Subcutaneous abdominal adipose tissue (tissue), 5 donors: ENCODE data around the gene STEAP1B.
"Not testable (repeated sequence)": the region's sequence is repeated elsewhere in the genome, so short reads cannot be mapped to it uniquely, and the experiment has no call there.

ENCODE experiments used
- H3K27ac ChIP-seq: one replicate; pipeline ENCODE4 v1.7.0; 2013; ENCODE audit warnings: low read depth, mild to moderate bottlenecking, inconsistent platforms, low read length, moderate library complexity
- H3K27me3 ChIP-seq, 5 donors: one replicate each; pipeline ENCODE4 v1.7.0; 2013; ENCODE audit warnings: low read length in 5 of 5, inconsistent platforms in 1 of 5; ENCODE audit not compliant: control insufficient read depth in 5 of 5, insufficient read depth in 4 of 5
- H3K36me3 ChIP-seq, 5 donors: one replicate each; pipeline ENCODE4 v1.7.0; 2013; ENCODE audit warnings: low read length in 5 of 5; ENCODE audit not compliant: control insufficient read depth in 5 of 5, insufficient read depth in 5 of 5
- H3K4me1 ChIP-seq, 5 donors: one replicate each; pipeline ENCODE4 v1.7.0; 2013; ENCODE audit warnings: low read length in 5 of 5, mild to moderate bottlenecking in 3 of 5, moderate library complexity in 1 of 5; ENCODE audit not compliant: control insufficient read depth in 5 of 5, insufficient read depth in 5 of 5
- H3K4me3 ChIP-seq, 5 donors: one replicate each; pipeline ENCODE4 v1.7.0; 2013; ENCODE audit warnings: low read length in 5 of 5, low read depth in 1 of 5
- H3K9ac ChIP-seq, 5 donors: one replicate each; pipeline ENCODE4 v1.7.0; 2013; ENCODE audit warnings: low read length in 5 of 5, mild to moderate bottlenecking in 4 of 5, moderate library complexity in 3 of 5
- H3K9me3 ChIP-seq, 5 donors: one replicate each; pipeline ENCODE4 v1.7.0; 2013; ENCODE audit warnings: low read length in 5 of 5; ENCODE audit not compliant: control insufficient read depth in 5 of 5
- donor health status: healthy.
- donor health status: healthy.
- donor health status: healthy.
- donor health status: healthy.
- donor health status: healthy.

Gene STEAP1B

DNA sequence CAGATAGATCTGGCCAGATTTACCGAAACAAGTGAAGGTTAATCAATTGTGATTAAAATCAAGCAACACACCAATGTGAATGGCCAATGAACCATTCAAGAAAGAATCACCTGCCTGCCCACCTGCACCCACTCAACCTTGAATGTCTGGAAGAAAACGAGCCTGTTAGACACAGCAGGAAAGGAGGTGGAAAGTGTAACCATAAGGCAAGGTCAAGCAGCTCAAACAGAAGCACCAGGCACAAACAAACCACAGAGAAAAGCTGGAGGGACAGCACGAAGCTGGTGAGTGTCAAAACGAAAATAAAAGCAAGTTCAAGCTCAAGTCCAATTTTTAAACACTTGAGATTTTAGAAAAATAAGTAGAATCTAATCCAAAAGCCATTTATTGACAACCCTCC lies 64.9 kb downstream of the STEAP1B start:
- H3K4me1 ChIP-seq = peaks cover 0 to 6% (median 0%) of the 10 kb centered on the region in 5 donors
- no peaks in the 10 kb centered on the region for H3K36me3 ChIP-seq
- peaks cover 0 to 2% (median 0%) of the 10 kb centered on the region in 5 donors for H3K9me3 ChIP-seq
- no peak overlapping the region for H3K4me3 ChIP-seq
- peaks cover 0 to 2% (median 0%) of the 10 kb centered on the region in 5 donors for H3K27me3 ChIP-seq
- H3K9ac ChIP-seq = no peak overlapping the region
- no peak overlapping the region for H3K27ac ChIP-seq

DNA sequence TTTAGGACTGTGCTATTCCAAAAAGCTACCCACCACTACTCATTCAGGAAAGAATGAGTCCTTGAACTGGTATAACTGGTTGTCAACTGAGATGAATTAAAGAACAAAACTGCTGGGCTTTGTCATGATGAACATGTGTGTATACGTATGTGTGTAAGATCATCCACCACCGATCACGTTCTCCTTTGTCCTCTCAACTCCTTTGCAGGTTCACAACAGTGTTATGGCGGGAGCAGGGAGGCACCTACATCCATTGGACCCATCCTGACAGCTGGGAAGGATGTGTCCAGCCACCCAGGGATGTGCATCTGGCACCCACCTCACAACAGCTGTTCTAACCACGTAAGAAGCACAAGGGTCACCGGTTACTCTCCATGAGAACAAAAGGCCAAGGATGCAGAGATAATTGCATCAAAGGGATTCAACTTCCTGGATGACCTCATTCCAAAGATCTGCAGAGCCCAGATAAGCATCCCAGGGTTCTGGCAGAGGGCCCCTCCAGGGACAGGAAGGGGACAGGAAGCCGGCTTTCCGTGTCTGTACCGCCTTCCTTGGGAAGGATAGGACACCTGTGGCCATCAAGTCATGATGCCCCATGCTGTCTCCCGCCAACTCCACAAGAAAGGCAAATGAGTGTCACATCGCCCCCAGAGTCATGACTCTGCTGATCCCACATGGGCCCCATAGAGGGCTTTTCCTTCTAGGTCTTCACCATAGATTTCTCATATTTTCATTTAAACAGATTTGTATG lies 66.1 kb downstream of the STEAP1B start:
- Histone ChIP-seq H3K9ac (no peak overlapping the region), H3K9me3 (peaks cover 0 to under 1% (median 0%) of the 10 kb centered on the region in 5 donors), H3K36me3 (no peaks in the 10 kb centered on the region), H3K4me1 (peaks cover 0 to 6% (median 0%) of the 10 kb centered on the region in 5 donors), H3K27me3 (peaks cover 0 to 2% (median 0%) of the 10 kb centered on the region in 5 donors), H3K27ac (no peak overlapping the region), H3K4me3 (no peak overlapping the region)

GRCh38 chr7:22433165-22433700 lies 66.8 kb downstream of the STEAP1B start:
- H3K9ac ChIP-seq, H3K4me1 ChIP-seq, H3K27me3 ChIP-seq, H3K36me3 ChIP-seq, H3K9me3 ChIP-seq, H3K27ac ChIP-seq, H3K4me3 ChIP-seq: not testable (repeated sequence)

DNA sequence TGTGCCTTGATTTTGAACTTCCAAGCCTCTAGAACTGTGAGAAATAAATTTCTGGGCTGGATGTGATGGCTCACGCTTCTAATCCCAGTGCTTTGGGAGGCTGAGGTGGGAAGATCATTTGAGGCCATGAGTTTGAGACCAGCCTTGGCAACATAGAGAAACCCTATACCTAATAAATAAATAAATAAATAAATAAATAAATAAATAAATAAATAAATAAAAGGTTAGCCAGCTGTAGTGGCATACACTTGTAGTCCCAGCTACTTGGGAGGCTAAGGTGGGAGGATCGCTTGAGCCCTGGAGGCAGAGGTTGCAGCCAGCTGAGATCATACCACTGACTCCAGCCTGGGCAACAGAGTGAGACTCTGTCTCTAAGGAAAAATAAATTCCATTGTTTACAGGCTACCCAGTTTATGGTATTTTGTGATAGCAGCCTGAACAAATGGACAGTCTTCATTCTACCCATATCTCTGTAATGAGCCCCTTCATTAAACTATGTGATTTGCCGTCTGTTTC lies 67.7 kb downstream of the STEAP1B start:
- Histone ChIP-seq H3K9me3 (no peaks in the 10 kb centered on the region), H3K36me3 (no peaks in the 10 kb centered on the region), H3K4me1 (peaks cover 0 to 6% (median 0%) of the 10 kb centered on the region in 5 donors), H3K4me3 (no peak overlapping the region), H3K27ac (no peak overlapping the region), H3K27me3 (no peaks in the 10 kb centered on the region), H3K9ac (no peak overlapping the region)

DNA sequence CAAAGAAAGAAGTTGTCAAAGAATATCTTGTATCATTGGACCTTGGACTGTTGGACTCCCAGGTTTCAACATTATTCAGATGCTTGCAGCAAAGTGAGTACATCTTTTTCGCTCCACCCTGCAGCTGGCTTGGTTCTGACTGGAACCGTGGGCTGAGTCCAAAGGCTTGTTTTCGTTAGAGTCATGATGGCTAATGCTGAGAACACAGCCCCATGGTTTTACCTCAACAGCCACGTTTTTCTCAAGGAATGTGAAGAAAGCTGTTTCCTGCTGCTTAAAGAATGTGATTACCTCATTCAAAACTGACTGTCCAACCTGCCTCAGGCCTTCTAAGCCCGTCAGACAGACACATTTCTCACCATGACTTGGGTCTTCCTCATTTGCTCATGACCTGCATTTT lies 69.5 kb downstream of the STEAP1B start:
- Histone ChIP-seq H3K27ac (no peak overlapping the region), H3K36me3 (no peaks in the 10 kb centered on the region), H3K9me3 (no peaks in the 10 kb centered on the region), H3K4me3 (no peak overlapping the region), H3K9ac (no peak overlapping the region), H3K4me1 (peaks cover 0 to 6% (median 0%) of the 10 kb centered on the region in 5 donors), H3K27me3 (no peaks in the 10 kb centered on the region)

DNA sequence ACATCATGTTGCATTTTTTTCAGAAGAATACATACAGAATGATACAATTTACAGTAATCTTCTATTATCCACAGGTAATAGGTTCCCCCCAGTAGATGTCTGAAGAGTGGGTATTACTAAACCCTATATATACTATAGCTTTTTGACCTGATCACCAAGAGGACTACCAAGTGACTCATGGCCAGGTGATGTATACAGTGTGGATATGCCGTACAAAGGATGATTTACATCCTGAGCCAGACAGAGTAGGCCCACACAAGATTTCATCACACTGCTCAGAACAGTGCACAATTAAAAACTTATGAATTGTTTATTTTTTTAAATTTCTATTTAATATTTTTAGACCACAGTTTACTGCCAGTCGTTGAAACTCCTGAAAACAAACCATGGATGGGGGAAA lies 70.6 kb downstream of the STEAP1B start:
- Histone ChIP-seq H3K36me3 (no peaks in the 10 kb centered on the region), H3K27ac (no peak overlapping the region), H3K27me3 (no peaks in the 10 kb centered on the region), H3K4me3 (no peak overlapping the region), H3K9me3 (no peaks in the 10 kb centered on the region), H3K9ac (no peak overlapping the region), H3K4me1 (peaks cover 0 to 6% (median 0%) of the 10 kb centered on the region in 5 donors)

DNA sequence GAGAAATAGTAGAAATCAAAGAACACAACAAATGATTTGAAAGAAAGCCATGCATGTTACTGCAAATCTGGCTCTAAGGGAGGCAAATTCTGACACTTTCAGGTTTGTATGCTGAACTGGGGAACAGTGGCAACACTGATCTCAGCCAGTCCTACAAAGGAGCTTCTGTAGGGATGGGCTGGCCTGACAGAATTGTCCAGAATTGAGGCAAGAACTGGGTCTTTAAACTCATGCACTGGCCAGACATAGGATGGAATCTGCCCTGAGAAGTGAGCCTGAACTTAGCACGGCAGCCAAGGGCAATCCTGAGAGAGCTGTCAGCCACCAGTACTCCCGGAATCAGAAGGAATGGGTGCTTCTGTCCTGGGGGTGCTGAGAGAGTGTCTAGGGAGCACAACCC lies 72.1 kb downstream of the STEAP1B start:
- H3K4me3 ChIP-seq = no peak overlapping the region
- H3K27ac ChIP-seq = no peak overlapping the region
- no peak overlapping the region for H3K9ac ChIP-seq
- no peaks in the 10 kb centered on the region for H3K9me3 ChIP-seq
- no peaks in the 10 kb centered on the region for H3K27me3 ChIP-seq
- no peaks in the 10 kb centered on the region for H3K4me1 ChIP-seq
- no peaks in the 10 kb centered on the region for H3K36me3 ChIP-seq

DNA sequence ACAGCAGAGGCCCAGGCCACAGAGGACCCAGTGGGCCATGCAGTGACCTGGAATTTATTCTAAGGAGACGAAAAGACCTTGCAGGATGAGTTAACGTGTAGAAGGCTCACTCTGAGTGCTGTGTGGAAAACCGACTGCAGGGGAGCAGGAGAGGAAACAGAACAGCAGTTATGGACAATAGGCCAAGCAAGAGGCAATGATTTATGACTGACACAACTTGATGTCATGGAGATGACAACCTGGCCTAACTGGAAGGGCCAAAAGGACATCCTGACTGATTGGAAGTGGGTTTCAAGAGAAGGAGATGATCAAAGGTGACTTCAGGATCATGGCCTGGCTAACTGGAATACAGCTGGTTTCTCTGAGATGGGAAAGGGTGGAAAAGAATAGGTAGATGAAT lies 72.9 kb downstream of the STEAP1B start:
- Histone ChIP-seq H3K4me1 (no peaks in the 10 kb centered on the region), H3K27ac (no peak overlapping the region), H3K36me3 (no peaks in the 10 kb centered on the region), H3K9me3 (no peaks in the 10 kb centered on the region), H3K9ac (no peak overlapping the region), H3K4me3 (no peak overlapping the region), H3K27me3 (no peaks in the 10 kb centered on the region)

DNA sequence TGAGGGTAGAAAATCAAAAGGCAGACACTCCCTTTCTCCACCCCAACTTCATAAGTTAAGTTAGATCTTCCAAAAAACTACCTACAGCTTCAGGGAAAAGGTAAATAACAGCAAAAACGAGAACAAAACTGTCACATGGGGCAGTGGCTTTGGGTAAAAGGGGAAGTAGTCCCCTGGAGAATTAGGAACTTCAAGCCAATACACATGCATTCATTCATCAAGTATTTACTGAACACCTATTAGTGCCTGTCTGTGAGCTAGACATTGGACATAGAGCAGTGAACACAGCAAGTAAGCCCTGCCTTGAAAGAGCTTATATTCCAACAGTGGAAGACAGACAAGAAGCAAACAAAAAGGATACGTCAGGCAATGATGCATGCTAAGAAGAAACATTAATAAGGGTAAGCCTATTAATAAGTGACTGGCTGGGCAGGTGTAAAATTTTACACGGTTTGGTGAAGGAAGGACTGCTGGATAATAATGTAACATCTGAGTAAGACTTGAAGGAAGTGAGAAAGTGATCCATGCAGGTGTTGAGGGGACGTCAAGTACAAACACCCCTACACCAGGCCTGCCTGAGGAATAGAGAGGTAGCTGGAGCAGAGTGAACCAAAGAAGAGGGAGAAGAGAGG lies 73.4 kb downstream of the STEAP1B start:
- H3K4me1 ChIP-seq = no peaks in the 10 kb centered on the region
- H3K36me3 ChIP-seq = no peaks in the 10 kb centered on the region
- H3K9me3 ChIP-seq = no peaks in the 10 kb centered on the region
- H3K9ac ChIP-seq = no peak overlapping the region
- H3K4me3 ChIP-seq = no peak overlapping the region
- no peak overlapping the region for H3K27ac ChIP-seq
- H3K27me3 ChIP-seq = no peaks in the 10 kb centered on the region

DNA sequence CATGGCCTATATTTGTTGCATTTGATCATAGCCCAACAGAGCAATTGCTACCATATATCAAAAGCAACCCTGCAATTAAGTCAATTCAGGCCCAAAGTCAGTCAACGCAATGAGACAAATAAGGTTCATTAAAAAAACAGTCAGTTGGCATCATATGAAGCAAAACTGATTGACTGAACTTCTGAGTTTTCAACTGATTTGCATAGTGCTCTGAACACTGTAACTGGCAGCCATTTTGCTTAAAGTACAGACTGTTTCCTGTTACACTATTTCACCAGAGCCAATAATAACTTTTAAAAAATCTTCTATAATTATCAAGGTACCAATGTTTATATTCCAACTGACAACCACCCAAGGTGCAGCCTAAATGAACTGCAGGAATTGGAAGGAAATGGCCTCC lies 74.6 kb downstream of the STEAP1B start:
- no peak overlapping the region for H3K4me3 ChIP-seq
- no peak overlapping the region for H3K9ac ChIP-seq
- no peaks in the 10 kb centered on the region for H3K4me1 ChIP-seq
- no peak overlapping the region for H3K27ac ChIP-seq
- no peaks in the 10 kb centered on the region for H3K27me3 ChIP-seq
- no peaks in the 10 kb centered on the region for H3K36me3 ChIP-seq
- H3K9me3 ChIP-seq = no peaks in the 10 kb centered on the region
